ENCODE results near the gene APOC4.

APOC4 gene

DNA sequence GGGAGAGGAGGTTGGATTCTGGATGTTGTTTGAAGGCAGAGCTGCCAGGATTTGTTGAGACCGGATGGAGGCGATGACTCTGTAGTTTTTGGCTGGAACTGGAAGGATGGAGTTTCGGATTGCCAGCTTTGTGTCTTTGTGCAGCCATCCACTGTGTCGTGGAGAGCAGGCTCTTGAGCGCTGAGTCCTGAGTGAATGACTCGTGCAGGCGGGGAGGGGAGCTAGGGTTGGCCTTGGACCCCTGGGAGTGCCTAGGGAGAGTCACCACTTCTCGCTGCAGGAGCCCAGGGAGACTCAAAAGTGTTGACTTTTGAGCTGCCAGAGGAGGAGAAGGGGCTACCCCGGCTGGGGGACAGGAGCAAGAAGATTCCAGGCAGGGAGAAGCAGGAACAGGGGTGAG is 47.1 kb upstream of the APOC4 start:
- Histone ChIP-seq H3K27me3 (ENCODE audit: control insufficient read depth in 3 of 3, insufficient read depth in 3 of 3, low read depth in 1 of 3, low read length in 3 of 3) (no peaks in the 10 kb centered on the region), H2BK12ac (ENCODE audit: low read length) (no peak overlapping the region), H3K9me3 (replicated peaks in 1 of 2; ENCODE audit: control insufficient read depth in 2 of 2, insufficient read depth in 1 of 2, low read depth in 1 of 2, low read length in 2 of 2) (peaks cover 0 to 2% of the 10 kb centered on the region in 2 donors), H2AK5ac (ENCODE audit: low read depth, low read length) (no peak overlapping the region), H4K8ac (ENCODE audit: low read depth, low read length) (no peak overlapping the region), H3K36me3 (replicated peaks in 1 of 2; ENCODE audit: control insufficient read depth in 2 of 2, insufficient read depth in 2 of 2, low read length in 2 of 2) (peaks cover 47 to 70% of the 10 kb centered on the region in 2 donors), H3K4me2 (ENCODE audit: insufficient read depth, low read length, poor library complexity, severe bottlenecking) (no peak overlapping the region), H3K27ac (replicated peaks; ENCODE audit: low read length) (no peak overlapping the region), H3K14ac (ENCODE audit: low read length) (no peak overlapping the region), H3K9ac (ENCODE audit: low read depth, low read length, poor library complexity) (no peak overlapping the region), H2BK120ac (ENCODE audit: low read depth, low read length) (no peak overlapping the region), H4K91ac (ENCODE audit: low read depth, low read length, poor library complexity) (no peak overlapping the region), H3K79me1 (ENCODE audit: low read depth, low read length) (peaks cover 17% of the 10 kb centered on the region), H3K4me1 (ENCODE audit: control insufficient read depth in 2 of 2, insufficient read depth in 1 of 2, low read depth in 1 of 2, low read length in 2 of 2) (peaks cover 9% of the 10 kb centered on the region in 2 donors), H2BK5ac (ENCODE audit: low read length) (peak overlapping the region; percentile 72), H2AFZ (ENCODE audit: low read length) (no peak overlapping the region), H3K4ac (ENCODE audit: low read length) (no peak overlapping the region), H3K23ac (ENCODE audit: low read depth, low read length, poor library complexity) (no peak overlapping the region), H3K18ac (ENCODE audit: low read length) (no peak overlapping the region), H3K4me3 (ENCODE audit: low read length in 2 of 2) (no peak overlapping the region), H2BK15ac (ENCODE audit: low read length) (no peak overlapping the region)
- DNase-seq (ENCODE audit: low spot score): no peak
- WGBS, 2 donors (ENCODE audit: extremely low coverage in 2 of 2, insufficient read length in 2 of 2, insufficient replicate concordance in 1 of 2): no CpG with 5 or more reads among the region's 9 CpGs

DNA sequence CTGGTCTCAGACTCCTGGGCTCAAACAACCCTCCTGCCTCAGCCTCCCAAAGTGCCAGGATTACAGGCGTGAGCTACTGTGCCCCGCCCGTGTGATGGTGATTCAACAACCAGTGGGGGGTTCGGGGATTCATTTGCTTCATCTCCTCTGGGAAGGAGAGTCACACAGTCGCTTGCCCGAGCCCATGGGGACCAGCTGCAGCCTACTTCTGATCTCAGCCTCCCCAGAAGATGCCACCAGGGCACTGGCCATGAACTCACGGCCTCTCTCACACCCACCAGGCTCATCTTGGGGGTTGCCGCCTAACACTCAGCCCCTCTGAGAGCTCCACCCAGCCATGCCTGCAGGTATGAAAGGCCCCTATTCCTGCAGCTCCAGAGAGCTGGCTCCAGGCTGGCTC is 44.2 kb upstream of the APOC4 start:
- H2BK12ac ChIP-seq (ENCODE audit: low read length): no peak overlapping the region
- no peak overlapping the region for H3K23ac ChIP-seq (ENCODE audit: low read depth, low read length, poor library complexity)
- no peaks in the 10 kb centered on the region for H3K27me3 ChIP-seq (ENCODE audit: control insufficient read depth in 3 of 3, insufficient read depth in 3 of 3, low read depth in 1 of 3, low read length in 3 of 3)
- H3K18ac ChIP-seq (ENCODE audit: low read length): no peak overlapping the region
- H3K14ac ChIP-seq (ENCODE audit: low read length): no peak overlapping the region
- peaks cover 55 to 91% of the 10 kb centered on the region in 2 donors for H3K36me3 ChIP-seq (replicated peaks in 1 of 2; ENCODE audit: control insufficient read depth in 2 of 2, insufficient read depth in 2 of 2, low read length in 2 of 2)
- no peak overlapping the region for H3K4ac ChIP-seq (ENCODE audit: low read length)
- no peak overlapping the region for H3K27ac ChIP-seq (replicated peaks; ENCODE audit: low read length)
- no peak overlapping the region for H2AK5ac ChIP-seq (ENCODE audit: low read depth, low read length)
- no peak overlapping the region for H2AFZ ChIP-seq (ENCODE audit: low read length)
- H4K91ac ChIP-seq (ENCODE audit: low read depth, low read length, poor library complexity): no peak overlapping the region
- no peak overlapping the region for H3K9ac ChIP-seq (ENCODE audit: low read depth, low read length, poor library complexity)
- no peak overlapping the region for H2BK15ac ChIP-seq (ENCODE audit: low read length)
- peaks cover 15% of the 10 kb centered on the region for H3K79me1 ChIP-seq (ENCODE audit: low read depth, low read length)
- H4K8ac ChIP-seq (ENCODE audit: low read depth, low read length): no peak overlapping the region
- H2BK5ac ChIP-seq (ENCODE audit: low read length): peak overlapping the region; percentile 78
- H3K9me3 ChIP-seq (replicated peaks in 1 of 2; ENCODE audit: control insufficient read depth in 2 of 2, insufficient read depth in 1 of 2, low read depth in 1 of 2, low read length in 2 of 2): peaks cover 0 to 2% of the 10 kb centered on the region in 2 donors
- H3K4me1 ChIP-seq (ENCODE audit: control insufficient read depth in 2 of 2, insufficient read depth in 1 of 2, low read depth in 1 of 2, low read length in 2 of 2): no peaks in the 10 kb centered on the region
- H3K4me3 ChIP-seq (ENCODE audit: low read length in 2 of 2): no peak overlapping the region
- no peak for DNase-seq (ENCODE audit: low spot score)
- WGBS, 2 donors (ENCODE audit: extremely low coverage in 2 of 2, insufficient read length in 2 of 2, insufficient replicate concordance in 1 of 2): no CpG with 5 or more reads among the region's 8 CpGs
- no peak overlapping the region for H2BK120ac ChIP-seq (ENCODE audit: low read depth, low read length)
- no peak overlapping the region for H3K4me2 ChIP-seq (ENCODE audit: insufficient read depth, low read length, poor library complexity, severe bottlenecking)

DNA sequence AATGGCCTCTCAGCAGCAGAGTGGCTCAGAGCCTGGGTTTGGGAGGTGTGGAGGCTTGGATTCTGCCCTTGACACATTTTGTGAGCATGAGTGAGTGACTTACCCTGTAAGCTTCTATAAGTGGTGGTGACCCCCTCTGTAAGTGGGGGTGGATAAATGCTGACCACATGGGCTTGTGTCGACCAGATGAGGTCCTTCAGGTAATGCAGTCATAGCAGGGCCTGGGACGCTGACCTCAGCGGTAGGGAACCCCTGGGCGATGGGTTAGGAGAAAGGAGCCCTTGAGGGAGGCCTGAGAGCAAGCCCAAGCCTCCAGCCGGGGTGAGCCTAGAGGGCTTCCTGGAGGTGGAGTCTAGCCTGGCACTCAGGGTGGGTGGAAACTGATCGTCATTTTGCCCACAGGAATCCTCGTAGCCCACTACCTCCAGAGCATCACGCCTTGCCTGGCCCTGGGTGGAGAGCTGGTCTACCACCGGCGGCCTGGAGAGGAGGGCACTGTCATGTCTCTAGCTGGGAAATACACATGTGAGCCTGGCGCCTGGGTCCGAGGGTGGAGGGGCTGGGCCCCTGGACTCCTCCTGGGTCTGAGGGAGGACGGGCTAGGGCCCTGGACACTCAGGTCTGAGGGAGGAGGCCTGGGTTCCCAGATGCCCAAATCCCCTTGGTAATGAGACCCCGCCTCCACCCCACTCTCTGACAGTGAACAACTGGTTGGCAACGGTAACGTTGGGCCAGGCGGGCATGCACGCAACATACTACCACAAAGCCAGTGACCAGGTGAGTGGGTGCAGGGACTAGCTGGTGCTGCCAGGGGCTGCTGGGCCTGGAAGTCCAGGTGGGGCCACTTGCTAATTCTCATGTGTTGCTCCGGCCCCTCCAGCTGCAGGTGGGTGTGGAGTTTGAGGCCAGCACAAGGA is 41.5 kb upstream of the APOC4 start:
- no peak overlapping the region for H3K9ac ChIP-seq (ENCODE audit: low read depth, low read length, poor library complexity)
- no peak overlapping the region for H3K4me2 ChIP-seq (ENCODE audit: insufficient read depth, low read length, poor library complexity, severe bottlenecking)
- WGBS, 2 donors (ENCODE audit: extremely low coverage in 2 of 2, insufficient read length in 2 of 2, insufficient replicate concordance in 1 of 2): no CpG with 5 or more reads among the region's 19 CpGs
- H4K8ac ChIP-seq (ENCODE audit: low read depth, low read length): no peak overlapping the region
- no peak overlapping the region for H4K91ac ChIP-seq (ENCODE audit: low read depth, low read length, poor library complexity)
- no peak overlapping the region for H3K18ac ChIP-seq (ENCODE audit: low read length)
- no peak overlapping the region for H2BK120ac ChIP-seq (ENCODE audit: low read depth, low read length)
- H2BK12ac ChIP-seq (ENCODE audit: low read length): no peak overlapping the region
- H3K27me3 ChIP-seq (ENCODE audit: control insufficient read depth in 3 of 3, insufficient read depth in 3 of 3, low read depth in 1 of 3, low read length in 3 of 3): no peaks in the 10 kb centered on the region
- no peak overlapping the region for H2BK15ac ChIP-seq (ENCODE audit: low read length)
- no peak overlapping the region for H2AK5ac ChIP-seq (ENCODE audit: low read depth, low read length)
- H3K23ac ChIP-seq (ENCODE audit: low read depth, low read length, poor library complexity): no peak overlapping the region
- no peak overlapping the region for H3K4ac ChIP-seq (ENCODE audit: low read length)
- peaks cover 0 to 2% of the 10 kb centered on the region in 2 donors for H3K9me3 ChIP-seq (replicated peaks in 1 of 2; ENCODE audit: control insufficient read depth in 2 of 2, insufficient read depth in 1 of 2, low read depth in 1 of 2, low read length in 2 of 2)
- H3K4me3 ChIP-seq (ENCODE audit: low read length in 2 of 2): no peak overlapping the region
- no peak for DNase-seq (ENCODE audit: low spot score)
- H2BK5ac ChIP-seq (ENCODE audit: low read length): no peak overlapping the region
- no peak overlapping the region for H3K27ac ChIP-seq (replicated peaks; ENCODE audit: low read length)
- no peak overlapping the region for H2AFZ ChIP-seq (ENCODE audit: low read length)
- H3K36me3 ChIP-seq (replicated peaks in 1 of 2; ENCODE audit: control insufficient read depth in 2 of 2, insufficient read depth in 2 of 2, low read length in 2 of 2): peaks cover 33 to 67% of the 10 kb centered on the region in 2 donors
- H3K4me1 ChIP-seq (ENCODE audit: control insufficient read depth in 2 of 2, insufficient read depth in 1 of 2, low read depth in 1 of 2, low read length in 2 of 2): peaks cover 4 to 11% of the 10 kb centered on the region in 2 donors
- no peak overlapping the region for H3K14ac ChIP-seq (ENCODE audit: low read length)
- peaks cover 6% of the 10 kb centered on the region for H3K79me1 ChIP-seq (ENCODE audit: low read depth, low read length)

DNA sequence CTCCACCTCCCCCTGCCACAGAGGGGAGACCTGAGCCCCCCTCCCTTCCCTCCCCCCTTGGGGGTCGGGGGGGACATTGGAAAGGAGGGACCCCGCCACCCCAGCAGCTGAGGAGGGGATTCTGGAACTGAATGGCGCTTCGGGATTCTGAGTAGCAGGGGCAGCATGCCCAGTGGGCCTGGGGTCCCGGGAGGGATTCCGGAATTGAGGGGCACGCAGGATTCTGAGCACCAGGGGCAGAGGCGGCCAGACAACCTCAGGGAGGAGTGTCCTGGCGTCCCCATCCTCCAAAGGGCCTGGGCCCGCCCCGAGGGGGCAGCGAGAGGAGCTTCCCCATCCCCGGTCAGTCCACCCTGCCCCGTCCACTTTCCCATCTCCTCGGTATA is 38.8 kb upstream of the APOC4 start:
- H3K4me2 ChIP-seq (ENCODE audit: insufficient read depth, low read length, poor library complexity, severe bottlenecking): no peak overlapping the region
- no peak for DNase-seq (ENCODE audit: low spot score)
- H3K14ac ChIP-seq (ENCODE audit: low read length): no peak overlapping the region
- H3K4me1 ChIP-seq (ENCODE audit: control insufficient read depth in 2 of 2, insufficient read depth in 1 of 2, low read depth in 1 of 2, low read length in 2 of 2): peaks cover 5 to 21% of the 10 kb centered on the region in 2 donors
- H2BK120ac ChIP-seq (ENCODE audit: low read depth, low read length): no peak overlapping the region
- no peak overlapping the region for H3K18ac ChIP-seq (ENCODE audit: low read length)
- peaks cover 5% of the 10 kb centered on the region for H3K79me1 ChIP-seq (ENCODE audit: low read depth, low read length)
- no peak overlapping the region for H4K91ac ChIP-seq (ENCODE audit: low read depth, low read length, poor library complexity)
- no CpG with 5 or more reads among the region's 15 CpGs for WGBS, 2 donors (ENCODE audit: extremely low coverage in 2 of 2, insufficient read length in 2 of 2, insufficient replicate concordance in 1 of 2)
- no peaks in the 10 kb centered on the region for H3K9me3 ChIP-seq (replicated peaks in 1 of 2; ENCODE audit: control insufficient read depth in 2 of 2, insufficient read depth in 1 of 2, low read depth in 1 of 2, low read length in 2 of 2)
- no peak overlapping the region for H2AFZ ChIP-seq (ENCODE audit: low read length)
- H2BK15ac ChIP-seq (ENCODE audit: low read length): no peak overlapping the region
- no peak overlapping the region for H3K4ac ChIP-seq (ENCODE audit: low read length)
- no peak overlapping the region for H2BK12ac ChIP-seq (ENCODE audit: low read length)
- H4K8ac ChIP-seq (ENCODE audit: low read depth, low read length): no peak overlapping the region
- no peaks in the 10 kb centered on the region for H3K27me3 ChIP-seq (ENCODE audit: control insufficient read depth in 3 of 3, insufficient read depth in 3 of 3, low read depth in 1 of 3, low read length in 3 of 3)
- no peak overlapping the region for H3K4me3 ChIP-seq (ENCODE audit: low read length in 2 of 2)
- H3K36me3 ChIP-seq (replicated peaks in 1 of 2; ENCODE audit: control insufficient read depth in 2 of 2, insufficient read depth in 2 of 2, low read length in 2 of 2): peaks cover 16 to 41% of the 10 kb centered on the region in 2 donors
- no peak overlapping the region for H3K27ac ChIP-seq (replicated peaks; ENCODE audit: low read length)
- no peak overlapping the region for H3K23ac ChIP-seq (ENCODE audit: low read depth, low read length, poor library complexity)
- H2BK5ac ChIP-seq (ENCODE audit: low read length): no peak overlapping the region
- no peak overlapping the region for H2AK5ac ChIP-seq (ENCODE audit: low read depth, low read length)
- no peak overlapping the region for H3K9ac ChIP-seq (ENCODE audit: low read depth, low read length, poor library complexity)

Measured in neuronal stem cell (in vitro differentiated cells).